Rectal smooth muscle tissue (tissue), 1 donor: ENCODE data around the gene PTPRG.

Experiments
- H3K27ac ChIP-seq: one replicate; pipeline ENCODE4 v1.7.0; 2013; ENCODE audit warnings: low read depth, low read length, inconsistent platforms
- H3K27me3 ChIP-seq: one replicate; pipeline ENCODE4 v1.7.0; 2013; ENCODE audit warnings: low read length; ENCODE audit not compliant: control insufficient read depth, insufficient read depth
- H3K36me3 ChIP-seq: one replicate; pipeline ENCODE4 v1.7.0; 2013; ENCODE audit warnings: low read length; ENCODE audit not compliant: control insufficient read depth, insufficient read depth
- H3K4me1 ChIP-seq: one replicate; pipeline ENCODE4 v1.7.0; 2013; ENCODE audit warnings: low read length; ENCODE audit not compliant: control insufficient read depth, insufficient read depth
- H3K4me3 ChIP-seq: one replicate; pipeline ENCODE4 v1.7.0; 2013; ENCODE audit warnings: low read length
- H3K9ac ChIP-seq: one replicate; pipeline ENCODE4 v1.7.0; 2013; ENCODE audit warnings: low read length

Gene PTPRG

GRCh38 chr3:62312201-62312600 is 750.8 kb downstream of the PTPRG start:
- Histone ChIP-seq H3K27me3 (no peaks in the 10 kb centered on the region), H3K4me1 (no peaks in the 10 kb centered on the region), H3K36me3 (no peaks in the 10 kb centered on the region), H3K27ac (no peak overlapping the region), H3K9ac (no peak overlapping the region), H3K4me3 (no peak overlapping the region)

- Histone ChIP-seq H3K27ac (no peak overlapping the region), H3K27me3 (no peaks in the 10 kb centered on the region), H3K4me3 (no peak overlapping the region), H3K4me1 (peaks cover 3% of the 10 kb centered on the region), H3K9ac (no peak overlapping the region), H3K36me3 (no peaks in the 10 kb centered on the region)
These were observed 755.2 kb downstream of the PTPRG start for GRCh38 chr3:62316525-62316924.

DNA sequence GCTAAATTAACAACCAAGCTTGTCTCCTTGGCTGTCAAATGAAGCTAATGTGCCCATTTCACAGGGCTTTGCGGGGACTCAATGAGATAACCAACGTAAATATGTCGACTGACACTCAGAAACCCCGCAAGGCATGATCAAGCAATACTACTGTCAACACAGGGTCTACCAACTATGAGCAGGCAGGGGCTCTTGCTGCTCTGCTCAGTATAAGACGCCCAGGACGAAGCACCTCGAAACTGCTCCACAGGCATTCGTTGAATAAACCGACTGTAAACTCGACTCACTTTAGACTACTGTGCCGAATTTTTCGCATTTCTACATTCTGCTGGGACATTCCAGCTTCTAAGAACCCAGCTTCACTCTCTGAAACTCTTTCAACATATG is 757.0 kb downstream of the PTPRG start:
- no peak overlapping the region for H3K9ac ChIP-seq

DNA sequence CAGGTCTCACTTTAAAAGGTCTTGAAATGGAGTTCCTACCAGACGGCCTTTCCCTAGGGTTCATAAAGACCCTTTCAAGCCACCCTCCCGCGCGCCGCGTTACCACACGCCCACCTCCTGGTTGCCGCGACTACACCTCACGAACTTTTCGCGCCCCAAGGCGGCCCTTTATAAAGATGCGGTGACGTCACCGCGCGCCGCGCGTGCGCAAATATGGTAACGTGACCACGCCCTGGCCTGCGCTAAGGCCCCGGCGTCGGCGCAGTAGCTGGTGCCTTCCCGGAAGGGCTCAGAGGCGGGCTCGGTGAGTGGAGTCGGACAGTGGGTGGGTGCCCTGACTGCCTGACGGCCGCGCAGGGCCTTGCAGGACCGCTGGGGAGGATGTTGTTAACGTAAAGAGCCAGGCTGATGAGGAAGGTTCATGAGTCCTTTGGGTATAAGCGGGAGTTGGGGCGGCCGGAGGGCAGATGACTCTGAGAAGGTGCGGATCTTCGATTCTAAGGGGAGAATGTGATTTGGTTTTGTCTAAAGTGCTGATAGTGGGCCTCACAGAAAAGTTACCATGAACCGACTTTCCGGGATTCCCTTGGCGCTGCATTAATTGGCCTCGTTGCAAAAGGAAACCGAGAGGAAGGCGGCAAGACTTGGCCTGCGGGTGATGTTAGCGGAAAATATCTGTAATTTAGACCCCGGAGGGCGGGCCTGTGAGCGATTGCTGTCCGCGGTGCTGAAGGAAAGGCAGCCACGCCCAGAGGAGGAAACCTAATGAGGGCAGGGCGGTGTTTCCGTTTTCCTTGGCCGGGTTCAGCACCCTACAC is 757.6 kb downstream of the PTPRG start:
- no peak overlapping the region for H3K27ac ChIP-seq
- no peaks in the 10 kb centered on the region for H3K27me3 ChIP-seq
- H3K4me1 ChIP-seq: peaks cover 3% of the 10 kb centered on the region
- no peaks in the 10 kb centered on the region for H3K36me3 ChIP-seq
- peak overlapping the region; percentile 69 for H3K4me3 ChIP-seq
- no peak overlapping the region for H3K9ac ChIP-seq

More for the DNA sequence above, 757.0 kb downstream of the PTPRG start:
- H3K27ac ChIP-seq: no peak overlapping the region
- H3K4me3 ChIP-seq: peak overlapping the region; percentile 69
- peaks cover 3% of the 10 kb centered on the region for H3K4me1 ChIP-seq
- H3K27me3 ChIP-seq: no peaks in the 10 kb centered on the region
- no peaks in the 10 kb centered on the region for H3K36me3 ChIP-seq

DNA sequence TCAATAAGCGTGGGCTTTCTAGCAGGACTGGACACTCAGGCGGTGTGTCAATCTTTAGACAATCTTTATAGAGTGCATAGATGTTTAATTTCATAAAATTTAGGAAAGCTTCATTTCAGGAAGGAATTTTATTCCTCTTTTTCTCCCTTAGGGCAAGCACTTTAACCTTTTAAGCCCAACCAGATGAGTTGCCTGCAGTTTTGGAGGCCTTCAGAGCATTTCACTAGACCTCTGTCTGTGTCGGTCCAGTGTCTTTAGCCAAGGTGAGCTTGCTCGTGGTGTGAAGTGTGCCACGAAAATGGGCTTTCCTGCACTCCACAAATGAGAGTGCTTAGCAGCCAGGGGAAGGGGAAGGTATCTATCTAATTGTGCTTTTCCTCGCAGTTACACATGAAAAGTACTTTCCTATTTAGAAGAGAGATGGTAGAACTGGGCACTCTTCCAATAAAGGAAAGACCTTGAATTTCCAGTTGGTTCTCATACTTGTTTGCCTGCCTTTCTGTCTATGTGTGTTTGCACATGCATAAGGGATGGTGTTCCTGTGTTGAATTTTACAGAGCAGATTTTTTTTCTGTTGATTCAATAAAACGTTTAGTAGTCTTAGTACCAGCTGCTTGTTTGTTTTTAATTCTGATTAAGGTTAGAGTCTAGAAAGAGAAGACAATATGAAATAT is 758.3 kb downstream of the PTPRG start:
- Histone ChIP-seq H3K27ac (no peak overlapping the region), H3K36me3 (no peaks in the 10 kb centered on the region), H3K4me1 (peaks cover 3% of the 10 kb centered on the region), H3K4me3 (peak overlapping the region; percentile 69), H3K27me3 (no peaks in the 10 kb centered on the region), H3K9ac (no peak overlapping the region)

DNA sequence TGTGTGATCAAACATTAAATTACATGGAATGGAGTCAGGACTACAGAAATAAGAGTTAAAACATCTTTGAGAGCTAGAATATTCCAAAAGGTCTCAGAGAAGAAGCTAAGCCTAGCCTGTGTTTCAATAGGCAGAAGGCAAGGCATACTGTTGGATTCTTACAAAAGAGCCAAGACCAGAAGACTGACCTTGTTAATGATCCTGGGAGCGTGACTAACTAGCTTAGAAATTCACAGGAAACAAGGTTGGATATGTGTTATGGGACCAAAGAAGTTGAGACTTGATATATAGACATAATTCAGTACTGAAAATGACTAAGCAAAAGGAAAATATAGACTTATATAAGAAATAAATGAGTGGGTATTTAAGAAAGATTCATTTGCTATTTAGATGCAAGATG is 761.9 kb downstream of the PTPRG start:
- no peak overlapping the region for H3K4me3 ChIP-seq
- H3K27ac ChIP-seq: no peak overlapping the region
- no peak overlapping the region for H3K9ac ChIP-seq
- peaks cover 3% of the 10 kb centered on the region for H3K4me1 ChIP-seq
- no peaks in the 10 kb centered on the region for H3K36me3 ChIP-seq
- H3K27me3 ChIP-seq: no peaks in the 10 kb centered on the region

- no peaks in the 10 kb centered on the region for H3K27me3 ChIP-seq
- H3K27ac ChIP-seq: no peak overlapping the region
- H3K9ac ChIP-seq: no peak overlapping the region
- no peak overlapping the region for H3K4me3 ChIP-seq
- H3K4me1 ChIP-seq: no peaks in the 10 kb centered on the region
- H3K36me3 ChIP-seq: no peaks in the 10 kb centered on the region
These were observed 764.5 kb downstream of the PTPRG start for GRCh38 chr3:62325896-62326295.

- H3K4me3 ChIP-seq: no peak overlapping the region
- no peak overlapping the region for H3K27ac ChIP-seq
These were observed 768.6 kb downstream of the PTPRG start for GRCh38 chr3:62329971-62330370.

DNA sequence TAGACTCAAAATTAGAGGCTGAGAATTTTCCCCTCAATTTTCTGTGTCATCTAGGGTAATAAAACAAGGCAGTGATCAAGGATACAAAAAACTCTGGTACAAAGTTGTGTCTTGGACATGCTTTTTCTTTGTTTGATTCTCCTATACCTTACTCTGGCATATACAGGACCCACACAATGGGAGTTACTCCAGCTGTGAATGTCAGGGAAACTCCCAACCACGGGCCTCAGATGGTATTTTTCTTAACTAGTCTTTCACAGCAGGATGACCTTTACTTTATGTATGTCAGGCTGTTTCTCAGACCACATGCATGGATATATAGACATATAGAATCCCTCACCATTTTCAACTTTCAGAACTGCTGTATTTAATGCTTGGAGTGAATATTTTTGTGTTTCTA is 770.6 kb downstream of the PTPRG start:
- no peaks in the 10 kb centered on the region for H3K36me3 ChIP-seq

More at GRCh38 chr3:62329971-62330370, 768.6 kb downstream of the PTPRG start:
- no peaks in the 10 kb centered on the region for H3K4me1 ChIP-seq
- H3K27me3 ChIP-seq: no peaks in the 10 kb centered on the region
- H3K9ac ChIP-seq: no peak overlapping the region
- no peaks in the 10 kb centered on the region for H3K36me3 ChIP-seq

DNA sequence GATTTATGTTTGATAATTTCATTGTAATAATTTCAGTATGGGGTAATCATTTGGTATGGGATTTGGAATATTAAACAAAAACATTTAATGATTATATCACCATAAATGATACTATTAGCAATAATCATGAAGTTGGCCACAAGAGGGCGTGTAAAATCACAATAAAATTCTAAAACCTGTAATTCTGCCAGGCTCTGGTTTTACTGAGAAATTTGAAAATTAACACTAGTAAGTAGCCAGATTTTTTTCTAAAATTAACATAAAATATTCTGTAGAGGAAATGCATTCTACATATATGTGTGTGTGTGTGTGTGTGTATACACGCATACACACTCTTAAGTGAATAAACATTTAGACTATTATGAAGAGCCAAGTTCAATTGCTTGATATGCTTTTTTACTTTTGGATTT is 771.5 kb downstream of the PTPRG start:
- Histone ChIP-seq H3K27ac (no peak overlapping the region), H3K36me3 (no peaks in the 10 kb centered on the region), H3K27me3 (no peaks in the 10 kb centered on the region), H3K9ac (no peak overlapping the region), H3K4me3 (no peak overlapping the region), H3K4me1 (no peaks in the 10 kb centered on the region)

More for the DNA sequence above, 770.6 kb downstream of the PTPRG start:
- no peak overlapping the region for H3K27ac ChIP-seq
- H3K9ac ChIP-seq: no peak overlapping the region
- H3K4me1 ChIP-seq: no peaks in the 10 kb centered on the region
- H3K27me3 ChIP-seq: no peaks in the 10 kb centered on the region
- H3K4me3 ChIP-seq: no peak overlapping the region

- no peaks in the 10 kb centered on the region for H3K4me1 ChIP-seq
- H3K27ac ChIP-seq: no peak overlapping the region
- no peaks in the 10 kb centered on the region for H3K36me3 ChIP-seq
- H3K27me3 ChIP-seq: no peaks in the 10 kb centered on the region
- no peak overlapping the region for H3K4me3 ChIP-seq
- no peak overlapping the region for H3K9ac ChIP-seq
These were observed 773.8 kb downstream of the PTPRG start for GRCh38 chr3:62335196-62335595.

DNA sequence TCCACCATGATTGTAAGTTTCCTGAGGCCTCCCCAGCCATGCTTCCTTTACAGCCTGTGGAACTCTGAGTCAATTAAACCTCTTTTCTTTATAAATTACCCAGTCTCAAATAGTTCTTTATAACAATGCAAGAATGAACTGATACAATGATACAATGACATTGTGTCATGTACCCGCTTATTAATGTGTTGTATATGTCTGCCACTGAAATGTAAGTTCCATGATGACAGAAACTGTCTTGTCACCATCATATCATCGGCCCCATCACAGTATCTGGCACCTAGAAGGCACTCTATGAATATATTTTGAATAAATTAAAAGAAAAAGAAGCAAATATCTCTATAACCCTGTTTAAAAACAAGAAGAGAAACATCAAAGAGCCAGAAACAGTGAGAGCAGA is 782.4 kb downstream of the PTPRG start:
- no peak overlapping the region for H3K4me3 ChIP-seq
- H3K9ac ChIP-seq: no peak overlapping the region
- H3K27me3 ChIP-seq: no peaks in the 10 kb centered on the region
- H3K4me1 ChIP-seq: no peaks in the 10 kb centered on the region
- no peak overlapping the region for H3K27ac ChIP-seq
- no peaks in the 10 kb centered on the region for H3K36me3 ChIP-seq
